ENCODE data around the gene MRFAP1L1.

DNA sequence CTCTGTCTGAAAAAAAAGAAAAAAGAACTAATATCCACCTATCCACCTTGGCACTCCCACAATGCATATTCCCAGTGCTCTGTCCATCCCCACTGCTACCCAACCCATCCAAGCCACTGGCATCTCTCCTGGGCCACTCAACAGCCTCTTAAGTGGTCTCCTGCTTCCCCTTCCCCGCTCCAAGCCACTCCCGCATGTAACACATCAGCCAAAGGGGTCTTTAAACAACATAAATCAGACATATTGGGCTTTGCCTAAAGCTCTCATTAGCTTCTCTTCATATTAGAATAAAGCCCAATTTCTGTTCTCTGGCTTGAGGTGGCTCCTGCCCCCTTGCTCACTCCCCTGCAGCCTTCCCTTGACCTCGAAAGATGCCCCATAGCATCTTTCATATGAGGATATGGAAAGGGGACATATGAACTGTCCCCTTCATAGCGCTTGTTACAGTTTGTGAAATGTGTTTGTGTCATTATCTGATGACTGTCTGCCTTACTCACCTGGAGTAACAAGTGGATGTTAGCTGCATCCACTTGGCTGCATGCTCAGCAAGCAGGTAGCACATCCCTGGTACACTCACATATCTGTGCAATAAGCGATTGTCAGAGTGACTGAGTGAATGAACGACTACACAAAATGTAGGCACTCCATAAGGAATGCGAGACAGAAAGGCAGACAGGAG is 9.4 kb upstream of the MRFAP1L1 start:
- TF ChIP-seq CTCF (IDR thresholded peaks at IDR 0.05) (no peak), POLR2A (IDR thresholded peaks at IDR 0.05) (no peak)
